T-helper 17 cell (primary cell): ENCODE results near the gene COL4A1. TPM values are rescaled to one million over a fixed set of nuclear protein-coding genes. Genes with fewer than 3 reads are reported as not detected.

ENCODE experiments used
- ATAC-seq: fragments of 150-1000 bp; cut with Tn5 transposase; 2 replicates; pipeline ENCODE4 v1.10.0; 2021; ENCODE audit warnings: mild to moderate bottlenecking, moderate library complexity
- DNase-seq, 3 donors: peaks; one replicate each; pipeline versions ENCODE4 v3.0.0 to v3.0.0-alpha.2; 2020 to 2021
- H3K9me3 ChIP-seq: one replicate; pipeline ENCODE4 v1.7.0; 2013; ENCODE audit warnings: low read length, mild to moderate bottlenecking; ENCODE audit not compliant: control insufficient read depth, poor library complexity, severe bottlenecking
- H3K27ac Mint-ChIP-seq: one replicate; pipeline ENCODE4 v1.8.0; 2022; ENCODE audit warnings: mild to moderate bottlenecking, moderate library complexity, mixed read lengths
- H3K27me3 Mint-ChIP-seq: one replicate; pipeline ENCODE4 v1.8.0; 2022; ENCODE audit warnings: mixed read lengths
- H3K36me3 Mint-ChIP-seq: one replicate; pipeline ENCODE4 v1.8.0; 2022; ENCODE audit warnings: low read depth, mixed read lengths
- H3K4me1 Mint-ChIP-seq: one replicate; pipeline ENCODE4 v1.8.0; 2022; ENCODE audit warnings: mild to moderate bottlenecking, mixed read lengths
- H3K4me3 Mint-ChIP-seq: one replicate; pipeline ENCODE4 v1.8.0; 2022; ENCODE audit warnings: mild to moderate bottlenecking, moderate library complexity, mixed read lengths
- total RNA-seq, 4 donors: library from RNA in 2 of 4; stranded (reverse) in 2 of 4; gene quantifications; one replicate each; pipeline ENCODE4 v1.2.3 and lab custom pipeline; 2022 to 2026

Gene COL4A1
- total RNA-seq, 2 donors from 2014 or later, result 0.37 TPM; not detected in 1

DNA sequence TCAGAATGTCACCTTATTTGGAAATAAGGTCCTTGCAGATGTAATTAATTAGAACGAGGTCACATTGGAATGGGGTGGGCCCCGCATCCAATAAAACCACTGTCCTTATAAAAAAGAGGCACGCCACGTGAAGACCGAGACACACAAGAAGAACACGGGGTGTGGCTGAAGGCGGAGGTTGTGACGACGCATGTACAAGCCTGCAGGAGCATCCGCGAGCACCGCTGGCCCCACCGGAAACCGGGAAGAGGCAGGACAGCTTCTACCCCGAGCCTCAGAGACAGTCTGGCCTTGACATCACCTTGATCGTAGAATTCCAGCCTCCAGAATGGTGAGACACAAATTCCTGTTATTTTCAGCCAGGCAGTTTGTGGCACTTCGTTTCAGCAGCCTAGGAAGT lies 177.9 kb downstream of the COL4A1 start:
- ATAC-seq (no peak), DNase-seq (no peak)
- Mint-ChIP-seq H3K36me3 (peaks cover 5% of the 10 kb centered on the region), H3K4me3 (no peak overlapping the region), H3K4me1 (peaks cover 5% of the 10 kb centered on the region), H3K27ac (no peak overlapping the region), H3K27me3 (peaks cover 71% of the 10 kb centered on the region)
- no peaks in the 10 kb centered on the region for H3K9me3 ChIP-seq

DNA sequence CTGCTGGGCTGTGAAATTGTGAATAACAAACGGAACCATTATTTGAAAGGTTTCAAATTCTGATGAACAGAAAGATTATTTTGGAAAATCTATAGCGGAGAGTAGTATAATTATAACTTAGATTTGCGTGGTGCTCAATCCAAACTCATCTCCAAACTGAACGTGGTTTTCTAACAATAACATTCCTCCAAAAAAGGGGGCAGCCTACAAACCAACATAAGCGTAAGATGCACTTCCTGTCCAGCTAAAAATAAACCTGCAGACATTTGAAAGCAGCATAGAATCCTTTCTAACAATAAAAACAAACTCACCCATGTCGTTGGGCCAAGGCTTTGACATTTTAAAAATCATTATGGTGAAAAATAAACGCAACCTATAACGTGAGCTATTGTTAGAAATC lies 178.4 kb downstream of the COL4A1 start:
- Mint-ChIP-seq H3K36me3 (peaks cover 5% of the 10 kb centered on the region), H3K4me1 (peaks cover 5% of the 10 kb centered on the region), H3K27me3 (peaks cover 70% of the 10 kb centered on the region), H3K4me3 (no peak overlapping the region), H3K27ac (no peak overlapping the region)
- ATAC-seq, result no peak
- no peaks in the 10 kb centered on the region for H3K9me3 ChIP-seq
- no peak for DNase-seq

DNA sequence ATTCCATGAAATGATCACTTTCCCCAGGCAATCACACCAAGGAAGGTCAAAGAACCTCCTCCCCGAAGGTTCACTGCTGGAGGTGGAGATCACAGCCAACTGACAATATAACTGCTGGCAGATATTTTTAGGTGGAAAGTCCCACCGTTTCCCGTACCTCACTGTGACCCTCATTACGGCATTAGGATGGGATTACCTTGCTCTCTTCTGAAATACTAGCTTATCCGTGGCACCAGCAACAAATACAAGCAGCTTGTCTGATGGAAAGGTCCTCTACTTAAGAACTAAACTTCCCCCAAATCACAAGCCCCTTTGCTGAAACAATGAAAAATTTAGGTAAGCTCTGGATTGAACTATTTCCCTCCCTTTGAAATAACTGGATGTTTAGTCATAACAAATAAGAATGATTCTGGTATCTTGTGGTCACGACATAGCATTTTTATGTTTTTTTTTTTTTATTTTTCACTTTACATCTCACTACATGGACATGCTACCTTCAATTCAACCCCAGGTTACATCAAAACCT lies 178.9 kb downstream of the COL4A1 start:
- peaks cover 5% of the 10 kb centered on the region for H3K4me1 Mint-ChIP-seq
- H3K27ac Mint-ChIP-seq, result no peak overlapping the region
- no peaks in the 10 kb centered on the region for H3K9me3 ChIP-seq
- H3K27me3 Mint-ChIP-seq, result peaks cover 70% of the 10 kb centered on the region
- H3K36me3 Mint-ChIP-seq, result peaks cover 5% of the 10 kb centered on the region
- ATAC-seq (no peak), DNase-seq (no peak)
- H3K4me3 Mint-ChIP-seq, result no peak overlapping the region

DNA sequence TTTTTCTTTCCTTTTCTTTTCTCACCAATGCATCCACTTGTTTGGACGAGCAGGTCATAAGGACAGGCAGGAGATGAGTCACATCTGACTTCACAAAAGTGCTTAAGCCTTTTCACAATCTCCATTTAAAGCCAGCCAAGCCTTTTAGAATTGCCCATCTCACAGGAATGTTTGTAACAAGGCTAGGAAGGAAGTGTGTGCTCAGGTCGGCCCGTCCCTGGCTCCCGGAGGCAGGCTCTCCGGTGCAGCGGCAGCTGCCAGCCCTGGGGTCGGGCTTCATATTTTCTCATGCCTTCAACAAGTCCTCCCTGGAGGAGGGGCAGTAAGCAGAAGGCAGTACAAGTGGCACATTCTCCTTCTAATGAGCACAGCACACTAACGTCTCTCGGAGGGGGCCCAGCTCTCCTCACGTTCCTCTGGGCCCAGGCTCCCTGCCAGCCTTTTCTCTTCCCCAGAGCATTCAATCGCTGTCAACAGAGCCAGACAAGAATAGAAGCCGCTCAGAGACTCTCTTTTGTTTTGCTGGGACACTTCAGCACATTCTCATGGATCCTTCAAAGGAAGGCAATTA lies 180.5 kb downstream of the COL4A1 start:
- H3K27me3 Mint-ChIP-seq, result peaks cover 67% of the 10 kb centered on the region
- no peak overlapping the region for H3K27ac Mint-ChIP-seq
- DNase-seq, result no peak
- H3K36me3 Mint-ChIP-seq, result peaks cover 5% of the 10 kb centered on the region
- H3K4me1 Mint-ChIP-seq, result peaks cover 4% of the 10 kb centered on the region
- no peak overlapping the region for H3K4me3 Mint-ChIP-seq
- no peaks in the 10 kb centered on the region for H3K9me3 ChIP-seq
- no peak for ATAC-seq

DNA sequence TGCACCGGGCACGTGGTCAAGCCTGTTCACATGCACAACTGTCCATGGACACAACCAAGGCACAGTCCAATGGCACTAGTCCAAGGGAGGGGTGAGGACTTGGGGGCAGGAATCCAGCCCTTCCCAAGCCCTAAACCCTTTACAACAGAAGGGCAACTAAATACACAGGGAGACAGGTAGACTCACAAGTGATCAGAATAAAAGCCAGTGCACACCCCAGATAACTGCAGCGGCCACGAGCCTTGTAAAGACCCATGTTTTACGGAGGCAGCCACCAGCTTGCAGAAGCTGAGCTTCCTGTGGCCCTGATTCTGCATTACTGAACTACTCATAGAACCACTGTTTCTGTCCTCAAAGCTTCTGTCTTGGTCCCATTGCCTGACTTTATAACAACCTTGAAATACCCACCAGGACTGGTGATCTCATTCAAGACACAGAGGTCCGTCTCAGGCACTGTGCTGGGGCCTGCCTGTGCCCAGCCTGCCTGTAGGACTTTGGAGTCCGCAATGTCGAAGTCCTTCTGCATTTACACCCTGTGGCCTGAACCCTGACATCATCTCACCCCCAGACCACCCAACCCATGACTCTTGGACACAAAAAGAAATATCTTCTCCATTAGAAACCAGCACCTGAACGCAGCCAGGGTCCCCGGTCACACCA lies 181.2 kb downstream of the COL4A1 start:
- Mint-ChIP-seq H3K27ac (no peak overlapping the region), H3K27me3 (peaks cover 68% of the 10 kb centered on the region), H3K4me3 (no peak overlapping the region), H3K36me3 (peaks cover 5% of the 10 kb centered on the region), H3K4me1 (peaks cover 4% of the 10 kb centered on the region)
- no peaks in the 10 kb centered on the region for H3K9me3 ChIP-seq
- ATAC-seq (no peak), DNase-seq (no peak)

DNA sequence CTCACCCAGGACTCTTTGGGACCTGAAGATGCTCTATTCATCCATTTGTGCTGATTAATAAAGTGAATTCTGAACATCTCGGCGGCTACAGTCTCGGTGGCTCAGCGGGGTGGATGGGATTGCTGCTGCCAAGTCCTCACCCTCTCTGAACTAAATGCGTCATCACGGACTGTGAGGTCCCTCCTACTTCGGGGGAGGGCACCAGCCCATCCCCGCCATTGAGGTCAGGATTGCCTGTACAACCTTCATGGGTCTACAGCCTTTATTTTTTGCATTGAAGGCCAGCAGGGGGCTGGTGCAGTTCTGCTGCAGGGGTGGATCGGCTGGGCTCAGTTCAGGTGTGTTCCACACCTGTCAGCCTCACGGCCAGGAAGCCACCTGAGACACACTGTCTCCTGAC lies 181.8 kb downstream of the COL4A1 start:
- Mint-ChIP-seq H3K27me3 (peaks cover 68% of the 10 kb centered on the region), H3K27ac (no peak overlapping the region), H3K36me3 (peaks cover 5% of the 10 kb centered on the region), H3K4me1 (peaks cover 4% of the 10 kb centered on the region), H3K4me3 (no peak overlapping the region)
- no peak for DNase-seq
- no peak for ATAC-seq
- no peaks in the 10 kb centered on the region for H3K9me3 ChIP-seq

DNA sequence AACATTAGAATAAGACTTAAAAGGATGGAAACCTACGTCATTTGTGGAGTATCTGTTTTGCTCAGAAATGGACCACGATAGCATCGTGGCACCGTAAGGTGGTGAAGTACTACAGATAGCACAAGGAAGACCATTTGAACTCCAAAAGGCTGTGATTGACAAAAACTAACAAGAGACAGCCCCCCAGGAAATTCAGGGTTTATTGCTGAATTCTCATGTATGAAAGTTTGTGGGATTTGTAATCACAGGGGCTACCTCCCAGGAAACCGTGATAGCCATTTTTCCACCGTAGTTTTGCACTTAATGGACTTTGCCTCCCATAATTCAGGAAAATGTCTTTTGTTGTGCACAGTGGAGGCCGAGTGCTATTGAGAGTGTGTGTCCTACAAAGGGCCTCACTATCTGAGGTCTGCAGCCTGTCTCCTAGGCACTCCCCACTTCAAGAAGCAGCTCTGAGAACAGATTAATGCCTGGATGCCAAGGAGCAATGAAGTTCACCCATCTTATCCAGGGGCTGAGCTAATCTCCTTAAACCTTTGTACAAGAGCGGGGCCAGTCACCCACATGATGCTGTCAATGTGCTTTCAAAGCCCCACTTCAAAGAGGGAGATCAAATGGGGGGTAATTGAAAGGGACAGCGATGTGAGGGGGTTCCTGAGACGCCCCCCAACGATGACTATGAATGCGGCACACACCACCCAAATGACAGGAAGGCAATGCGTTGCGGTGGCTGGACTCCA lies 182.6 kb downstream of the COL4A1 start:
- ATAC-seq, result no peak
- Mint-ChIP-seq H3K27me3 (peaks cover 66% of the 10 kb centered on the region), H3K4me1 (peaks cover 4% of the 10 kb centered on the region), H3K4me3 (no peak overlapping the region), H3K27ac (no peak overlapping the region), H3K36me3 (peaks cover 3% of the 10 kb centered on the region)
- no peak for DNase-seq
- H3K9me3 ChIP-seq, result no peaks in the 10 kb centered on the region

DNA sequence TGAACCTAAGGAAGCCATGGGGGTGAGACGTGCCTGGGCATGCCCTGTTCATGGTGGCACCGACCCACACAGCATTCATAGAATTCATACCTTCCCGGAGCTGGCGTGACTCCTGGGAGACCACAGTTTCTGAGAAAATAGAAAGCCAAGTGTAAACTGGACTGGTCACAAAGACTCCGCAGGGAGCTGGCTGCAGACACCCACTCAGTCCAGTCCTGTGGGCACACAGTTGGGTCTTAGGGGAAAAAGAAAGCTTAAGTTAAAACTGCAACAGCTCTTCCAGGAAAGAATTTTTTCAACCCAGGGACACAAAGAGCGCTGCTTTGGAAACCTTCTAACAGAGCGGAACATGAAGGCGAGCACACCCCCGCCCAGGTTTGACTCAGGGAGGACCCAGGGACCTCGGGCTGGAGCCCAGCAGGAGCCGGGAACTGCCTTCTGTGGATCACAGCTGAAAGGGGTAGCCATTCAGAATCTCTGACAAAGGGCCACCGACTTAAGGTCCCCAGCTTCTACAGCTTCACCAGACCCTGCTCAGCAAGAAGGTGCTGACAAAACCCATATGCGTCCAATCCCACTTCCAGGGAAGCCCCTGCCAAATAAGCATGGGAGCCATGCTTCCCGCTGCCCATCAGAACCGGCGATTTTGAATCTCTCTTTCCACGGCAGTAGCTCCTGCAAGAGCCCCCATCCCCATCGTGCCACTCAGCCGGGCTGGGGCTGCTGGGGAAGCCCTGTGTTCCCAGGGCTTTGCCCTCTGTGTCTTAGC lies 183.7 kb downstream of the COL4A1 start:
- no peaks in the 10 kb centered on the region for H3K9me3 ChIP-seq
- H3K27ac Mint-ChIP-seq, result no peak overlapping the region
- no peak for DNase-seq
- H3K4me1 Mint-ChIP-seq, result peaks cover 4% of the 10 kb centered on the region
- H3K36me3 Mint-ChIP-seq, result peaks cover 3% of the 10 kb centered on the region
- ATAC-seq, result no peak
- no peak overlapping the region for H3K4me3 Mint-ChIP-seq
- peaks cover 66% of the 10 kb centered on the region for H3K27me3 Mint-ChIP-seq

DNA sequence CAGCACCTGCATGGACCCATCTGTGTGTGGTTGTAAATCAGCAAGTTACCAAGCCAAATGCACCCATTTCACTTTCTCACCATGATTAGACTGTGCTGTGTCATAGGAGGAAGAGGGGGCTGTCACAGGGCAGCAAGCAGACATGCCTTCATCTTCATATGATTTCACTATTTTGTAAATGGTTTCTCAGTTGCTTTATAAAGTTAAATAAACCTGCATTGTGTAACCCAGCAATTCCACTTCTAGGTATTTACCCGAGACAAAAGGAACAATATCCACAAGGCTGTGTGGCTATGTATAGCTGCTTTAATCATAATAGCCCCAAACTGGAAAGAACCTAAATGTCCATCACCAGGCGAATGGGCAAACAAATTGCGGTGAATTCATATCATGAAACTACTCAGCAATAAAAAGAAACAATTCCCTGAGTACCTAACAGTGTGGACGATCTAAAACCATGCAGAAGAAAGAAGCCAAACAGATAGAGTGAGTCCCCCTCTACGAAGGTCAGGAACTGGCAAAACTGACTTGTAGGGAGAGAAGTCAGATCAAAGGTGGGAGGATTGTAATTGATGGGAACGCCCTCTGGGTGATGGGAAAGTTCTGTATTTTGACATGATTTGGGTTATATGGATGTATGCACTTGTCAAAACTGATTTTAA lies 185.4 kb downstream of the COL4A1 start:
- ATAC-seq, result no peak
- no peak overlapping the region for H3K27ac Mint-ChIP-seq
- H3K9me3 ChIP-seq, result no peaks in the 10 kb centered on the region
- peaks cover 2% of the 10 kb centered on the region for H3K4me1 Mint-ChIP-seq
- H3K4me3 Mint-ChIP-seq, result no peak overlapping the region
- H3K36me3 Mint-ChIP-seq, result peaks cover 3% of the 10 kb centered on the region
- peaks cover 65% of the 10 kb centered on the region for H3K27me3 Mint-ChIP-seq
- no peak for DNase-seq

DNA sequence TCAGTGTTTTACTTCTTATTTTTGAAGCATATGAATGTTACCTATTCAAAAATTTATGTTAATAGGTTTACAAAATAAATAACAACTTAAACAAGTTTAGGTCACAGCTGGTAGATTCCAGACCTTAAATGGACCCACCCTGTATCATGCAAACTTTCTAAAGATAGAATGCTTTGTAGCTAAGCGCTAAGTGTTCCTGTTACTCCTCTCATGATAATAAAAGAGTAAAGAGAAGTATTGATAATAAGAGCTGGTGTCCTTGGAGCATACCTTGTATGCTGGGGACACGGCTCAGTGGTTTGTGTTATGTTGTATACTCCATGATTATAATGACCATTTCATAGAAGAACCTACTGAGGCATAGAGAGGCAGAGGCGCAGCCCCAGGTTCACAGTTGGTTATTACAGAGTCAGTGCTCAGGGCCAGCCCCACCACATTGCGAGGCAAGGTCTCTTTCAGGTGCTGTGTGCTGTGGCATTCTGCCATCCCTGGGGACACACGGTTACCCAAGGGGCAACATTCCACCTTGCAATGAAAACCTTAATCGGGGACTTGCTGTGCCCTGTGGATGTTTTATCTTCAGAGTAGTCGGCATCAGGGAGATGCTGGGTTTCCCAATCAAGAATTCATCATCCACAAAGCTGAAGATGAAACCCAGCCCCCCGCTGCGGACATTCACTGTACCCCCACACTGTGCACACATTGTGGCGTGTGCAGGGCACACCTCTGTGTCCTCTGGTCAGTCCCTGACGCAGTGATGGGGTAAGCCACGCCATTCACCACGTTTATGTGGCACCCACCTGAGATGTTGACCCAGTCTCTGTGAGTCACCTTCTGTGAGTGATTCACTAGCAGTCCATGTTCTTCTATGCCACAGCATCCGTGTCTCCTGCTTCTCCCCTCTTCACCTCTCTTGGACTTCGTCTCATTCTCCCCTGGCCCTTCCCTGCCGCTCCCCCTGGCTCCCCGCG lies 186.7 kb downstream of the COL4A1 start:
- H3K9me3 ChIP-seq, result no peaks in the 10 kb centered on the region
- H3K4me1 Mint-ChIP-seq, result peaks cover 2% of the 10 kb centered on the region
- H3K36me3 Mint-ChIP-seq, result no peaks in the 10 kb centered on the region
- ATAC-seq, result no peak
- no peak overlapping the region for H3K27ac Mint-ChIP-seq
- no peak for DNase-seq
- H3K4me3 Mint-ChIP-seq, result no peak overlapping the region
- peaks cover 62% of the 10 kb centered on the region for H3K27me3 Mint-ChIP-seq

DNA sequence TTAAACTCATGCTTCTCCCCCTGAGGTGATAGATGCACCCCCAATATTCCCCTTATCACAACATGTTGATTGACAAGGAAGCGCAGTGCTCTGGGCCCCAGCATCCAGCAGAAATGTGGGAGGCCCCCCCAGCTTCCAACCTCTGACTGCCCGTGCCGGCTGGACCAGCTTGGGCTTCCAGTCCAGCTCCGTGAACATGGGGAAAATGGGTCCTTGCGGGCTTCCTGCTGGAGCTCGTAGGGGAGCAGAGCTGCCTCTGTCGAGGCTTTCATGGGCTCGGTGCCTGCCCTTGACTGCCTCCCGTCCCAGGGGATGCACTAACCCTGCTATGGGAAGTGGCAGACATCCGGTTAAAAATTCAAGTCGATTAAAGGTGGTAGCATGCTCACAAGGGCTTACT lies 188.9 kb downstream of the COL4A1 start:
- Mint-ChIP-seq H3K27me3 (peaks cover 59% of the 10 kb centered on the region), H3K4me3 (no peak overlapping the region), H3K27ac (no peak overlapping the region), H3K4me1 (peaks cover 2% of the 10 kb centered on the region), H3K36me3 (peaks cover 3% of the 10 kb centered on the region)
- DNase-seq, result no peak
- ATAC-seq, result no peak
- no peaks in the 10 kb centered on the region for H3K9me3 ChIP-seq

DNA sequence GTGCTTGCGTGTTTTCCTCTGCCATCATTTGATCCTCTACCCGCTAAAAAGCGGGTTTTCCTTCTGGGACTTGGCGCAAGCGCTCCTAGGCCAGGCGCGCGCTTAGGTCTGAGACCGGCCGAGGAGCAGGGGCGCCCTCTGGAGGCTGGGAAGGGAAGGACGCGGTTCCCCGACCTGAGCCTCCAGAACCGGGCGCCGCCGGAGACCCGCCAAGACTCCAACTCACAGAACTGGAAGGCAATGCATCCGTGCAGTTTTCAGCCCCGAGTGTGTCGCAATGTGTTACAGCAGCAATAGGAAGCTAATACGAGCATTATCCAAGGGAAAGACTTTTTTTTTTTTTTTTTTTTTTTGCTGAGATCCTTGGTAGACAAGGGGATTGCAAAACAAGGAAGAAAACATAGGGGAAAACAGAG lies 190.9 kb downstream of the COL4A1 start:
- no peaks in the 10 kb centered on the region for H3K9me3 ChIP-seq
- DNase-seq (peak; percentile 24 to 31 (median 25)), ATAC-seq (peak; percentile 63)
- no peak overlapping the region for H3K27ac Mint-ChIP-seq
- peaks cover 3% of the 10 kb centered on the region for H3K36me3 Mint-ChIP-seq
- peaks cover 49% of the 10 kb centered on the region for H3K27me3 Mint-ChIP-seq
- no peak overlapping the region for H3K4me3 Mint-ChIP-seq
- peaks cover 2% of the 10 kb centered on the region for H3K4me1 Mint-ChIP-seq
